Transverse colon (tissue), 3 donors: Measurements from ENCODE around the gene ATP13A5.

Experiments used
- CTCF ChIP-seq, 5 experiments: fragments of 200-600 bp in 3 of 5; fragments of 450-650 bp in 2 of 5; sonication (generic) in 3 of 5; IDR thresholded peaks; 1 replicate in 2 of 5; 2 replicates in 3 of 5; pipeline ENCODE4 v1.5.1; 2016 to 2017; ENCODE audit warnings: antibody characterized with exemption in 5 of 5, inconsistent platforms in 3 of 5, mild to moderate bottlenecking in 2 of 5, moderate library complexity in 1 of 5
- EP300 ChIP-seq: sonication (generic); formaldehyde crosslinking; IDR thresholded peaks from one replicate; pipeline ENCODE4 v1.6.1; 2017; ENCODE audit warnings: antibody characterized with exemption, low read depth

- TF ChIP-seq CTCF (IDR thresholded peaks at IDR 0.05) (no peak), EP300 (no peak)
Measured at GRCh38 chr3:193262707-193263106, 115.8 kb downstream of the ATP13A5 start.
